HepG2 (cell line): ENCODE data around the gene ESPN. TPM values are rescaled to one million over a fixed set of nuclear protein-coding genes. Genes with fewer than 3 reads are reported as not detected.
A peak's percentile ranks its signal among the peaks of the same experiment; 100 is the strongest.

Experiments used
- ATAC-seq: fragments of 200-7000 bp; cut with Tn5 transposase; 3 replicates; pipeline ENCODE4 v1.9.1; 2020; ENCODE audit warnings: mild to moderate bottlenecking, moderate library complexity
- BruUV-seq: library from RNA; stranded (reverse); fragments of 400-500 nt; replicated peaks from 2 replicates; lab custom pipeline; 2021; lab: Mats Ljungman, UMichigan
- CTCF ChIA-PET: fragments of 300-600 bp; formaldehyde crosslinking; extraction: SDS; loops from one replicate; lab custom pipeline; 2021; ENCODE audit warnings: low total read pairs, inconsistent platforms, low intra/inter-chr PET ratio; lab: Yijun Ruan, JAX
- POLR2A ChIA-PET: fragments of 350-600 bp; sonication (Branson Sonifier 250); formaldehyde crosslinking; loops from one replicate; lab custom pipeline; 2020; ENCODE audit warnings: antibody characterized with exemption, inconsistent platforms; lab: Yijun Ruan, JAX
- DNase-seq: peaks from one replicate; pipeline ENCODE4 v3.0.0-alpha.2; 2015; ENCODE audit warnings: low spot score
- FAIRE-seq: peaks from 3 replicates; lab custom pipeline; 2011; peaks lifted over from hg19 to GRCh38; lab: Jason Lieb, UNC
- H2AFZ ChIP-seq: one replicate; pipeline ENCODE4 v1.6.1; 2011; ENCODE audit warnings: low read length, inconsistent platforms
- H3K27ac ChIP-seq: fragments of 300-600 bp; 3 replicates; pipeline ENCODE4 v1.8.0; 2011; ENCODE audit warnings: mixed run types, mild to moderate bottlenecking, mixed read lengths, low read length, inconsistent platforms; ENCODE audit not compliant: insufficient read depth; ENCODE audit errors: extremely low read length
- H3K27me3 ChIP-seq, 2 experiments: fragments of 200-600 bp in 1 of 2; 2 replicates in 1 of 2; 3 replicates in 1 of 2; pipeline versions ENCODE4 v1.6.0 to v1.8.0; 2011; ENCODE audit warnings: low read length in 2 of 2, mild to moderate bottlenecking in 2 of 2, moderate library complexity in 2 of 2, inconsistent platforms in 1 of 2; ENCODE audit not compliant: insufficient read depth in 2 of 2, control insufficient read depth in 1 of 2
- H3K36me3 ChIP-seq, 2 experiments: fragments of 200-600 bp in 1 of 2; replicated peaks in 1 of 2; 2 replicates in 1 of 2; 3 replicates in 1 of 2; pipeline versions ENCODE4 v1.5.1 to v1.8.0; 2011; ENCODE audit warnings: low read length in 2 of 2, inconsistent platforms in 1 of 2; ENCODE audit not compliant: insufficient read depth in 2 of 2, control insufficient read depth in 1 of 2
- H3K4me1 ChIP-seq: 2 replicates; pipeline ENCODE4 v1.5.1; 2012; ENCODE audit warnings: low read length, inconsistent platforms; ENCODE audit not compliant: insufficient read depth
- H3K4me2 ChIP-seq: 2 replicates; pipeline ENCODE4 v1.6.0; 2011; ENCODE audit warnings: low read depth, low read length, inconsistent platforms
- H3K4me3 ChIP-seq, 3 experiments: fragments of 200-600 bp in 1 of 3; sonication (generic), shearing (Covaris generic) in 1 of 3; replicated peaks in 1 of 3; 2 replicates each; pipeline ENCODE4 v1.5.1; 2011 to 2016; ENCODE audit warnings: low read length in 3 of 3, inconsistent platforms in 2 of 3, low read depth in 2 of 3, mild to moderate bottlenecking in 2 of 3, control low read depth in 1 of 3, mixed read lengths in 1 of 3; ENCODE audit not compliant: insufficient read depth in 1 of 3
- H3K79me2 ChIP-seq: one replicate; pipeline ENCODE4 v1.6.1; 2011; ENCODE audit warnings: low read length, inconsistent platforms; ENCODE audit not compliant: insufficient read depth
- H3K9ac ChIP-seq: 2 replicates; pipeline ENCODE4 v1.6.0; 2011; ENCODE audit warnings: mild to moderate bottlenecking, low read depth, low read length, inconsistent platforms; ENCODE audit not compliant: insufficient read depth
- H3K9me3 ChIP-seq: 2 replicates; pipeline ENCODE4 v1.5.1; 2012; ENCODE audit warnings: mild to moderate bottlenecking, low read length
- H4K20me1 ChIP-seq: 2 replicates; pipeline ENCODE4 v1.6.0; 2011; ENCODE audit warnings: inconsistent platforms, mild to moderate bottlenecking, low read length, moderate library complexity; ENCODE audit not compliant: insufficient read depth
- BORCS8-MEF2B ChIP-seq: sonication (generic); formaldehyde crosslinking; IDR thresholded peaks from 2 replicates; pipeline ENCODE4 v1.8.0; 2022; ENCODE audit warnings: mild to moderate bottlenecking, missing genetic modification reagents
- GABPB1 ChIP-seq: IDR thresholded peaks from 2 replicates; pipeline ENCODE4 v1.6.1; 2016; ENCODE audit warnings: mild to moderate bottlenecking, missing genetic modification reagents, moderate library complexity, missing compliant biosample characterization
- HNF4A ChIP-seq: sonication (generic); formaldehyde crosslinking; IDR thresholded peaks from 2 replicates; pipeline ENCODE4 v1.4.0; 2020; ENCODE audit warnings: missing genetic modification reagents
- HNRNPL ChIP-seq: fragments of 200-400 bp; formaldehyde crosslinking; IDR thresholded peaks from 2 replicates; pipeline ENCODE4 v1.6.1; 2017; ENCODE audit warnings: mild to moderate bottlenecking, low read depth, low read length
- SRSF1 ChIP-seq: fragments of 200-400 bp; formaldehyde crosslinking; optimal IDR thresholded peaks from 2 replicates; pipeline ENCODE3; 2017; ENCODE audit warnings: mild to moderate bottlenecking, low read depth, low read length, moderate library complexity
- ZBTB7A ChIP-seq: sonication (generic); formaldehyde crosslinking; IDR thresholded peaks from 2 replicates; pipeline ENCODE4 v1.8.0; 2022; ENCODE audit warnings: mild to moderate bottlenecking, missing genetic modification reagents
- ZNF12 ChIP-seq: sonication (generic); formaldehyde crosslinking; IDR thresholded peaks from 2 replicates; pipeline ENCODE4 v1.5.0; 2020; ENCODE audit warnings: missing genetic modification reagents
- ZNF121 ChIP-seq: sonication (generic); formaldehyde crosslinking; IDR thresholded peaks from 2 replicates; pipeline ENCODE4 v1.5.0; 2020; ENCODE audit warnings: mild to moderate bottlenecking, missing genetic modification reagents
- ZNF614 ChIP-seq: IDR thresholded peaks from 2 replicates; pipeline ENCODE4 v1.6.1; 2018; ENCODE audit warnings: missing biosample characterization, missing genetic modification reagents, inconsistent platforms, borderline replicate concordance
- WGBS: methylation state at CpG from one replicate; pipeline ENCODE4 v1.1.6; 2017; ENCODE audit warnings: low lambda C conversion rate; 5-methylcytosine and 5-hydroxymethylcytosine counted together
- in situ Hi-C: cut with HindIII; loops from 2 replicates; pipeline ENCODE4 v1.10.0; 2017; ENCODE audit warnings: low pct_unique_long_range_greater_than_20kb; ENCODE audit not compliant: extremely low pct_ligation_motif_present
- intact Hi-C: fragments of 100-400 bp; cut with micrococcal nuclease; formaldehyde crosslinking; loops from one replicate; pipeline ENCODE4 v1.10.0; 2022; ENCODE audit not compliant: unreplicated experiment
- polyA plus RNA-seq, 8 experiments: library from polyadenylated mRNA; depleted of rRNA in 3 of 8; stranded (reverse) in 7 of 8; unstranded in 1 of 8; fragments of >200 nt; fragmentation: Illumina TruSeq in 4 of 8; extraction: Trizol in 4 of 8; gene quantifications; 2 replicates each; pipeline versions ENCODE4 v1.2.1 to v1.2.3, GENCODE V29; 2011 to 2016; ENCODE audit warnings: low read depth in 4 of 8, missing spikeins in 1 of 8, mixed read lengths in 1 of 8; ENCODE audit not compliant: insufficient read depth in 1 of 8
- total RNA-seq, 5 experiments: library from RNA; depleted of rRNA; stranded (reverse); fragments of >200 nt; fragmentation: Illumina TruSeq; extraction: Trizol; gene quantifications; 2 replicates each; pipeline ENCODE4 v1.2.3, GENCODE V29; 2016; ENCODE audit warnings: low read depth in 1 of 5
- TF ChIP-seq, protein P1 (sequence below): sonication (generic); formaldehyde crosslinking; IDR thresholded peaks from 2 replicates; pipeline ENCODE4 v1.4.0; 2020; ENCODE audit warnings: missing genetic modification reagents
- TF ChIP-seq, protein P2 (sequence below): sonication (generic); formaldehyde crosslinking; IDR thresholded peaks from 2 replicates; pipeline ENCODE4 v1.5.1; 2020; ENCODE audit warnings: mild to moderate bottlenecking, missing genetic modification reagents, moderate library complexity

Gene ESPN
- total and polyA plus RNA-seq, 2 of the 13 experiments (the other 11 are each of a cell fraction or from before 2014, with no cell fraction given), result 48.6 to 54.2 TPM

DNA sequence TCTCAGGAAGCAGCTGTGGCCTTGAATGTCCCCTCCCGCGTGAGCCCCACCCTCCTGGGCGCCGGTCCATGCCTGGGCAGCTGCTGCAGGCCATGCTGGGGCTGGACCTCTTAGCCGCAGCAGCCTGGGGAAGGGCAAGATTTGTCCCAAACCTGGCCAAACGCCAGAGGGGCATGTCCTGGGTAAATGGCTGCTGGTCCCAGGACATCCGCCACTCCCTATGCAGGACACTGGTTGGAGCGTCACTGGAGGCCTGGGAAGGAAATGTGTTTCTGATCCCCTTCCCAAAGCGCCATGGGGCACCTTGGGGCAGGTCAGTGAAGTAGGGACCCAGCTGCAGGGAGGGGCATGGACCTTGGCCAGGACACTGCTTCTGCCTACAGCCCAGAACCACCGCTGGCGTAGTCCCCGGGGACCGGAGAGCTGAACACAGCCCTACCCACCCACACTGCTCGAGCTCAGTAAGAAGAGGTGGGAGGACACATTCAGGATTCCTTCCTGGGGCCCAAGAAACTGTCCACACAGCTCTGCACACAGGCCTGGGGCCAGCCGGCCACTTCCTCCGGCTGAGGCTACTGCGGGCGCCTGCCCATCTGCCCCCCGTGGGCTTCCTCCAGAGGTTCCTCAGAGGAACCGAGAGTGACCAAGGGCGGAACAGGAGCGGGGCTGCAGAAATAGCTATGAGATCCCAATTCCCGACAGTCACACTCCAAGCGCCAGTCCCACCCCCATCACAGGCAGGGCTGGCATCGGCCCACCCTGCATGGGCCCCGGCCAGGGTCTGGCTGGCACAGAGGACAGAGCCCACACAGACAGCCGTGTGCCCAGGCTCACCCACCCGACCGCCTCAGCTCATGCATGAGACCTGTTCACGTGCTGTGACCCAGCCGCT, 77.7 kb downstream of the ESPN start:
- Histone ChIP-seq H4K20me1 (no peaks in the 10 kb centered on the region), H3K9ac (no peak overlapping the region), H3K36me3 (no peaks in the 10 kb centered on the region), H3K4me1 (peaks cover 61% of the 10 kb centered on the region), H2AFZ (no peak overlapping the region), H3K27ac (no peak overlapping the region), H3K4me2 (peak overlapping the region; percentile 30), H3K9me3 (no peaks in the 10 kb centered on the region), H3K4me3 (no peak overlapping the region; a peak in 1 of 6 replicates), H3K79me2 (no peaks in the 10 kb centered on the region), H3K27me3 (peaks cover 37 to 90% of the 10 kb centered on the region in 2 experiments; a peak in 4 of 5 replicates)
- ATAC-seq, result peak; percentile 12; the same call in 2 of the 3 replicates
- no peak for DNase-seq
- no peak for FAIRE-seq
- 12% methylated on average over 3 of the region's 31 CpGs for WGBS
- in situ Hi-C loops (no loop called here), intact Hi-C loops (no loop called here)
- no TSS peak for BruUV-seq
- ChIA-PET CTCF (no interaction called here), POLR2A (interaction anchor here (0.5 kb wide), 1 partner anchor 51 kb away, joined by 3 read pairs; no protein-coding TSS in a partner anchor)
- no peak for TF ChIP-seq ZNF614 (CRISPR knock-in tag)
- TF ChIP-seq, protein P1, sequence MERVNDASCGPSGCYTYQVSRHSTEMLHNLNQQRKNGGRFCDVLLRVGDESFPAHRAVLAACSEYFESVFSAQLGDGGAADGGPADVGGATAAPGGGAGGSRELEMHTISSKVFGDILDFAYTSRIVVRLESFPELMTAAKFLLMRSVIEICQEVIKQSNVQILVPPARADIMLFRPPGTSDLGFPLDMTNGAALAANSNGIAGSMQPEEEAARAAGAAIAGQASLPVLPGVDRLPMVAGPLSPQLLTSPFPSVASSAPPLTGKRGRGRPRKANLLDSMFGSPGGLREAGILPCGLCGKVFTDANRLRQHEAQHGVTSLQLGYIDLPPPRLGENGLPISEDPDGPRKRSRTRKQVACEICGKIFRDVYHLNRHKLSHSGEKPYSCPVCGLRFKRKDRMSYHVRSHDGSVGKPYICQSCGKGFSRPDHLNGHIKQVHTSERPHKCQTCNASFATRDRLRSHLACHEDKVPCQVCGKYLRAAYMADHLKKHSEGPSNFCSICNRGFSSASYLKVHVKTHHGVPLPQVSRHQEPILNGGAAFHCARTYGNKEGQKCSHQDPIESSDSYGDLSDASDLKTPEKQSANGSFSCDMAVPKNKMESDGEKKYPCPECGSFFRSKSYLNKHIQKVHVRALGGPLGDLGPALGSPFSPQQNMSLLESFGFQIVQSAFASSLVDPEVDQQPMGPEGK (CRISPR knock-in tag), result peak; percentile 70; the same call in 1 of the 2 replicates
- no peak for TF ChIP-seq BORCS8-MEF2B (CRISPR knock-in tag)
- 0 out of 2 replicates have a peak, but pooled peaks have one; percentile 17 for TF ChIP-seq GABPB1 (CRISPR knock-in tag)
- peak; percentile 33 for TF ChIP-seq SRSF1
- 0 out of 2 replicates have a peak, but pooled peaks have one; percentile 21 for TF ChIP-seq ZNF121 (CRISPR knock-in tag)
- 0 out of 2 replicates have a peak, but pooled peaks have one; percentile 22 for TF ChIP-seq HNRNPL
- peak; percentile 88 for TF ChIP-seq ZNF12 (CRISPR knock-in tag)
- peak; percentile 53; the same call in 1 of the 2 replicates for TF ChIP-seq ZBTB7A (CRISPR knock-in tag)
- TF ChIP-seq, protein P2, sequence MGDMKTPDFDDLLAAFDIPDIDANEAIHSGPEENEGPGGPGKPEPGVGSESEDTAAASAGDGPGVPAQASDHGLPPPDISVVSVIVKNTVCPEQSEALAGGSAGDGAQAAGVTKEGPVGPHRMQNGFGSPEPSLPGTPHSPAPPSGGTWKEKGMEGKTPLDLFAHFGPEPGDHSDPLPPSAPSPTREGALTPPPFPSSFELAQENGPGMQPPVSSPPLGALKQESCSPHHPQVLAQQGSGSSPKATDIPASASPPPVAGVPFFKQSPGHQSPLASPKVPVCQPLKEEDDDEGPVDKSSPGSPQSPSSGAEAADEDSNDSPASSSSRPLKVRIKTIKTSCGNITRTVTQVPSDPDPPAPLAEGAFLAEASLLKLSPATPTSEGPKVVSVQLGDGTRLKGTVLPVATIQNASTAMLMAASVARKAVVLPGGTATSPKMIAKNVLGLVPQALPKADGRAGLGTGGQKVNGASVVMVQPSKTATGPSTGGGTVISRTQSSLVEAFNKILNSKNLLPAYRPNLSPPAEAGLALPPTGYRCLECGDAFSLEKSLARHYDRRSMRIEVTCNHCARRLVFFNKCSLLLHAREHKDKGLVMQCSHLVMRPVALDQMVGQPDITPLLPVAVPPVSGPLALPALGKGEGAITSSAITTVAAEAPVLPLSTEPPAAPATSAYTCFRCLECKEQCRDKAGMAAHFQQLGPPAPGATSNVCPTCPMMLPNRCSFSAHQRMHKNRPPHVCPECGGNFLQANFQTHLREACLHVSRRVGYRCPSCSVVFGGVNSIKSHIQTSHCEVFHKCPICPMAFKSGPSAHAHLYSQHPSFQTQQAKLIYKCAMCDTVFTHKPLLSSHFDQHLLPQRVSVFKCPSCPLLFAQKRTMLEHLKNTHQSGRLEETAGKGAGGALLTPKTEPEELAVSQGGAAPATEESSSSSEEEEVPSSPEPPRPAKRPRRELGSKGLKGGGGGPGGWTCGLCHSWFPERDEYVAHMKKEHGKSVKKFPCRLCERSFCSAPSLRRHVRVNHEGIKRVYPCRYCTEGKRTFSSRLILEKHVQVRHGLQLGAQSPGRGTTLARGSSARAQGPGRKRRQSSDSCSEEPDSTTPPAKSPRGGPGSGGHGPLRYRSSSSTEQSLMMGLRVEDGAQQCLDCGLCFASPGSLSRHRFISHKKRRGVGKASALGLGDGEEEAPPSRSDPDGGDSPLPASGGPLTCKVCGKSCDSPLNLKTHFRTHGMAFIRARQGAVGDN, result peak; percentile 48
- peak; percentile 29; the same call in 1 of the 2 replicates for TF ChIP-seq HNF4A
